Measurements from ENCODE around the gene SYCP2.

GRCh38 chr20:59861401-59861800, 72.0 kb downstream of the SYCP2 start:
- TF ChIP-seq CTCF (IDR thresholded peaks at IDR 0.05; ENCODE audit: low read depth, low read length) (no peak), EZH2phosphoT487 (IDR thresholded peaks at IDR 0.05; ENCODE audit: low read depth) (no peak)
